Endothelial cell of umbilical vein (primary cell): ENCODE data around the gene GALNT9. TPM values are rescaled to one million over a fixed set of nuclear protein-coding genes. Genes with fewer than 3 reads are reported as not detected.

Experiments
- BruUV-seq: library from RNA; stranded (reverse); fragments of 400-500 nt; replicated peaks from 2 replicates; lab custom pipeline; 2021; lab: Mats Ljungman, UMichigan
- CTCF ChIA-PET: fragments of 300-600, 350-600 bp; sonication (Branson Sonifier 250); formaldehyde crosslinking; loops from one replicate; lab custom pipeline; 2021; ENCODE audit warnings: antibody characterized with exemption, inconsistent platforms; lab: Charles Lee
- POLR2A ChIA-PET: fragments of 300-600, 350-600 bp; sonication (Branson Sonifier 250); formaldehyde crosslinking; loops from one replicate; lab custom pipeline; 2021; ENCODE audit warnings: antibody characterized with exemption, inconsistent platforms; lab: Charles Lee
- DNase-seq: peaks from one replicate; pipeline ENCODE4 v3.0.0-alpha.2; 2011; ENCODE audit warnings: low read depth, low spot score
- FAIRE-seq: peaks from 2 replicates; lab custom pipeline; 2011; peaks lifted over from hg19 to GRCh38; lab: Jason Lieb, UNC
- H2AFZ ChIP-seq: 2 replicates; pipeline ENCODE4 v1.6.0; 2012; ENCODE audit warnings: low read depth, low read length, control low read depth, inconsistent platforms
- H3K27ac ChIP-seq: 2 replicates; pipeline ENCODE4 v1.5.1; 2011; ENCODE audit warnings: low read depth, mild to moderate bottlenecking, control low read depth, low read length, moderate library complexity; ENCODE audit not compliant: insufficient read depth
- H3K27me3 ChIP-seq, 2 experiments: 2 replicates each; pipeline versions ENCODE4 v1.6.0 to v1.6.1; 2011; ENCODE audit warnings: low read length in 2 of 2, mixed read lengths in 1 of 2; ENCODE audit not compliant: control insufficient read depth in 2 of 2, insufficient read depth in 2 of 2
- H3K36me3 ChIP-seq, 2 experiments: 2 replicates in 1 of 2; 3 replicates in 1 of 2; pipeline ENCODE4 v1.5.1; 2011; ENCODE audit warnings: low read length in 2 of 2, mild to moderate bottlenecking in 1 of 2, moderate library complexity in 1 of 2; ENCODE audit not compliant: control insufficient read depth in 2 of 2, insufficient read depth in 2 of 2; ENCODE audit errors: extremely low read depth in 1 of 2
- H3K4me1 ChIP-seq: 3 replicates; pipeline ENCODE4 v1.5.1; 2011; ENCODE audit warnings: mild to moderate bottlenecking, low read length; ENCODE audit not compliant: control insufficient read depth, insufficient read depth; ENCODE audit errors: extremely low read depth
- H3K4me2 ChIP-seq: 2 replicates; pipeline ENCODE4 v1.6.1; 2011; ENCODE audit warnings: low read length, control low read depth, mixed read lengths; ENCODE audit not compliant: insufficient read depth
- H3K4me3 ChIP-seq, 3 experiments: fragments of 200-600 bp in 1 of 3; sonication (generic), shearing (Covaris generic) in 1 of 3; replicated peaks in 1 of 3; 2 replicates each; pipeline ENCODE4 v1.5.1; 2011 to 2016; ENCODE audit warnings: control low read depth in 3 of 3, low read length in 3 of 3, mild to moderate bottlenecking in 2 of 3, inconsistent platforms in 1 of 3, low read depth in 1 of 3, moderate library complexity in 1 of 3; ENCODE audit not compliant: insufficient read depth in 1 of 3
- H3K79me2 ChIP-seq: 2 replicates; pipeline ENCODE4 v1.6.0; 2012; ENCODE audit warnings: low read length, inconsistent platforms; ENCODE audit not compliant: control insufficient read depth, insufficient read depth
- H3K9ac ChIP-seq: replicated peaks from 2 replicates; pipeline ENCODE3; 2011; ENCODE audit warnings: low read length, control low read depth; ENCODE audit not compliant: insufficient read depth; ENCODE audit errors: extremely low read depth
- H3K9me1 ChIP-seq: replicated peaks from 3 replicates; pipeline ENCODE4 v1.6.0; 2011; ENCODE audit warnings: mild to moderate bottlenecking, low read length; ENCODE audit not compliant: control insufficient read depth, insufficient read depth; ENCODE audit errors: extremely low read depth
- H3K9me3 ChIP-seq: replicated peaks from 2 replicates; pipeline ENCODE4 v1.5.1; 2012; ENCODE audit warnings: low read length, inconsistent platforms; ENCODE audit not compliant: control insufficient read depth, insufficient read depth
- H4K20me1 ChIP-seq: replicated peaks from 2 replicates; pipeline ENCODE3; 2011; ENCODE audit warnings: mild to moderate bottlenecking, low read length; ENCODE audit not compliant: control insufficient read depth, insufficient read depth; ENCODE audit errors: extremely low read depth
- EZH2 ChIP-seq: IDR thresholded peaks from 2 replicates; pipeline ENCODE4 v1.6.1; 2012; ENCODE audit warnings: borderline replicate concordance, low read depth, mild to moderate bottlenecking, moderate library complexity, low read length, inconsistent platforms; ENCODE audit not compliant: severe bottlenecking
- FOS ChIP-seq: IDR thresholded peaks from 2 replicates; pipeline ENCODE4 v1.6.1; 2011; ENCODE audit warnings: mild to moderate bottlenecking, low read length, moderate library complexity, borderline replicate concordance; ENCODE audit not compliant: insufficient read depth
- GATA2 ChIP-seq: IDR thresholded peaks from 2 replicates; pipeline ENCODE4 v1.7.0; 2011; ENCODE audit warnings: low read depth, mild to moderate bottlenecking, moderate library complexity, mixed read lengths, low read length; ENCODE audit not compliant: insufficient read length, insufficient read depth
- JUN ChIP-seq: IDR thresholded peaks from 2 replicates; pipeline ENCODE4 v1.6.1; 2011; ENCODE audit warnings: borderline replicate concordance, low read depth; ENCODE audit not compliant: insufficient read length, insufficient read depth
- MYC ChIP-seq: IDR thresholded peaks from one replicate; pipeline ENCODE4 v1.6.1; 2011; ENCODE audit warnings: mild to moderate bottlenecking, low read depth, low read length
- POLR2A ChIP-seq: IDR thresholded peaks from 2 replicates; pipeline ENCODE4 v1.6.1; 2012; ENCODE audit warnings: low read depth, mild to moderate bottlenecking, control low read depth, low read length
- POLR2AphosphoS5 ChIP-seq: IDR thresholded peaks from 2 replicates; pipeline ENCODE4 v1.6.1; 2012; ENCODE audit warnings: low read depth, mild to moderate bottlenecking, control low read depth, low read length, moderate library complexity; ENCODE audit not compliant: insufficient read depth
- dilution Hi-C: fragments of 300-500 bp; cut with MboI; formaldehyde crosslinking; loops from one replicate; pipeline ENCODE4 v1.15.0; 2019; ENCODE audit warnings: low sequenced_read_pairs; ENCODE audit not compliant: extremely low pct_ligation_motif_present
- intact Hi-C: fragments of 100-400 bp; cut with micrococcal nuclease; formaldehyde crosslinking; loops from one replicate; pipeline ENCODE4 v1.10.0; 2022
- polyA plus RNA-seq, 4 experiments: library from polyadenylated mRNA; depleted of rRNA in 3 of 4; stranded (reverse) in 3 of 4; unstranded in 1 of 4; fragments of >200 nt; gene quantifications; 2 replicates each; pipeline versions ENCODE4 v1.2.1 to v1.2.3, GENCODE V29; 2011 to 2012; ENCODE audit warnings: missing spikeins in 1 of 4
- total RNA-seq: library from RNA; stranded (reverse); gene quantifications from 2 replicates; pipeline ENCODE4 v1.2.3, GENCODE V29; 2021
- TF ChIP-seq, protein P1 (sequence below), 2 donors: IDR thresholded peaks; 1 replicate in 1 of 2; 2 replicates in 1 of 2; pipeline ENCODE4 v1.5.1; 2011; ENCODE audit warnings: low read length in 2 of 2, mild to moderate bottlenecking in 2 of 2, moderate library complexity in 2 of 2, control low read depth in 1 of 2, inconsistent platforms in 1 of 2, low read depth in 1 of 2; ENCODE audit not compliant: insufficient read depth in 1 of 2; ENCODE audit errors: extremely low read depth in 1 of 2
- TF ChIP-seq, protein P2 (sequence below): IDR thresholded peaks from 2 replicates; pipeline ENCODE4 v1.6.1; 2011; ENCODE audit not compliant: insufficient read depth, insufficient read length

GALNT9 gene
- total and polyA plus RNA-seq, 2 donors (not counting 3 experiments of a cell fraction or from before 2014, with no cell fraction given), result 0.14 to 0.73 TPM

GRCh38 chr12:132343294-132344004 lies 14.1 kb upstream of the GALNT9 start:
- no peak overlapping the region for H3K4me3 ChIP-seq
- no TSS peak for BruUV-seq
- intact Hi-C loops (no loop called here), dilution Hi-C loops (no loop called here)
- no peak overlapping the region for H3K9ac ChIP-seq
- H3K27me3 ChIP-seq, result no peaks in the 10 kb centered on the region
- no peaks in the 10 kb centered on the region for H3K9me1 ChIP-seq
- TF ChIP-seq, protein P1, sequence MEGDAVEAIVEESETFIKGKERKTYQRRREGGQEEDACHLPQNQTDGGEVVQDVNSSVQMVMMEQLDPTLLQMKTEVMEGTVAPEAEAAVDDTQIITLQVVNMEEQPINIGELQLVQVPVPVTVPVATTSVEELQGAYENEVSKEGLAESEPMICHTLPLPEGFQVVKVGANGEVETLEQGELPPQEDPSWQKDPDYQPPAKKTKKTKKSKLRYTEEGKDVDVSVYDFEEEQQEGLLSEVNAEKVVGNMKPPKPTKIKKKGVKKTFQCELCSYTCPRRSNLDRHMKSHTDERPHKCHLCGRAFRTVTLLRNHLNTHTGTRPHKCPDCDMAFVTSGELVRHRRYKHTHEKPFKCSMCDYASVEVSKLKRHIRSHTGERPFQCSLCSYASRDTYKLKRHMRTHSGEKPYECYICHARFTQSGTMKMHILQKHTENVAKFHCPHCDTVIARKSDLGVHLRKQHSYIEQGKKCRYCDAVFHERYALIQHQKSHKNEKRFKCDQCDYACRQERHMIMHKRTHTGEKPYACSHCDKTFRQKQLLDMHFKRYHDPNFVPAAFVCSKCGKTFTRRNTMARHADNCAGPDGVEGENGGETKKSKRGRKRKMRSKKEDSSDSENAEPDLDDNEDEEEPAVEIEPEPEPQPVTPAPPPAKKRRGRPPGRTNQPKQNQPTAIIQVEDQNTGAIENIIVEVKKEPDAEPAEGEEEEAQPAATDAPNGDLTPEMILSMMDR (IDR thresholded peaks at IDR 0.05; ENCODE audit: extremely low read depth in 1 of 2, insufficient read depth in 1 of 2, low read depth in 1 of 2, low read length in 2 of 2), result no peak
- no peak for TF ChIP-seq FOS
- TF ChIP-seq EZH2, result no peak
- TF ChIP-seq POLR2AphosphoS5, result no peak
- TF ChIP-seq JUN, result no peak
- TF ChIP-seq POLR2A, result no peak
- no peak for TF ChIP-seq GATA2
- no peak for TF ChIP-seq MYC
- TF ChIP-seq, protein P2, sequence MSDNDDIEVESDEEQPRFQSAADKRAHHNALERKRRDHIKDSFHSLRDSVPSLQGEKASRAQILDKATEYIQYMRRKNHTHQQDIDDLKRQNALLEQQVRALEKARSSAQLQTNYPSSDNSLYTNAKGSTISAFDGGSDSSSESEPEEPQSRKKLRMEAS, result no peak
- no peak for DNase-seq
- no peaks in the 10 kb centered on the region for H4K20me1 ChIP-seq
- FAIRE-seq, result no peak
- no peaks in the 10 kb centered on the region for H3K4me1 ChIP-seq
- ChIA-PET CTCF (no interaction called here), POLR2A (no interaction called here)
- H3K4me2 ChIP-seq, result no peak overlapping the region
- no peak overlapping the region for H3K27ac ChIP-seq
- H3K36me3 ChIP-seq, result no peaks in the 10 kb centered on the region
- H3K9me3 ChIP-seq, result no peaks in the 10 kb centered on the region
- H3K79me2 ChIP-seq, result no peaks in the 10 kb centered on the region
- no peak overlapping the region for H2AFZ ChIP-seq
